ENCODE measurements around the gene FMN2. TPM values are rescaled to one million over a fixed set of nuclear protein-coding genes. Genes with fewer than 3 reads are reported as not detected.

FMN2 gene
- total RNA-seq, 2 donors from 2014 or later = 0.26 to 0.33 TPM

- H3K27me3 ChIP-seq = no peaks in the 10 kb centered on the region
- intact Hi-C loops (cut with DNase I) = no loop called here
- H3K4me1 ChIP-seq = no peaks in the 10 kb centered on the region
- no peaks in the 10 kb centered on the region for H3K9me3 ChIP-seq
- H3K4me3 ChIP-seq = no peak overlapping the region
- 82 to 95% methylated on average over 2 of the region's 2 CpGs for WGBS, 2 donors
- TF ChIP-seq POLR2A (IDR thresholded peaks at IDR 0.05) (no peak), CTCF (IDR thresholded peaks at IDR 0.05) (no peak)
- H3K36me3 ChIP-seq (replicated peaks in 1 of 2; ENCODE audit: insufficient read depth in 1 of 2, low read depth in 2 of 2) = no peaks in the 10 kb centered on the region
- ATAC-seq = no peak
- no peak for DNase-seq
- H3K27ac ChIP-seq = no peak overlapping the region
Observed at GRCh38 chr1:240128366-240128765, 36.7 kb downstream of the FMN2 start.

GRCh38 chr1:240134113-240134512 is 42.4 kb downstream of the FMN2 start:
- no peaks in the 10 kb centered on the region for H3K27me3 ChIP-seq
- no peak for TF ChIP-seq POLR2A (IDR thresholded peaks at IDR 0.05)
- TF ChIP-seq CTCF (IDR thresholded peaks at IDR 0.05) = no peak
- no peaks in the 10 kb centered on the region for H3K36me3 ChIP-seq (replicated peaks in 1 of 2; ENCODE audit: insufficient read depth in 1 of 2, low read depth in 2 of 2)
- no peak overlapping the region for H3K27ac ChIP-seq
- H3K9me3 ChIP-seq = no peaks in the 10 kb centered on the region
- DNase-seq (no peak), ATAC-seq (no peak)
- intact Hi-C loops (cut with DNase I) = no loop called here
- H3K4me3 ChIP-seq = no peak overlapping the region
- H3K4me1 ChIP-seq = no peaks in the 10 kb centered on the region
- WGBS, 2 donors = 85 to 93% methylated on average over 1 of the region's 1 CpG

- H3K4me1 ChIP-seq = no peaks in the 10 kb centered on the region
- WGBS, 2 donors = 58 to 90% methylated on average over 2 of the region's 2 CpGs
- DNase-seq = no peak
- no peaks in the 10 kb centered on the region for H3K27me3 ChIP-seq
- H3K9me3 ChIP-seq = no peaks in the 10 kb centered on the region
- H3K27ac ChIP-seq = no peak overlapping the region
- no peak for TF ChIP-seq POLR2A (IDR thresholded peaks at IDR 0.05)
- no peak for TF ChIP-seq CTCF (IDR thresholded peaks at IDR 0.05)
- intact Hi-C loops (cut with DNase I) = no loop called here
- H3K4me3 ChIP-seq = no peak overlapping the region
- H3K36me3 ChIP-seq (replicated peaks in 1 of 2; ENCODE audit: insufficient read depth in 1 of 2, low read depth in 2 of 2) = no peaks in the 10 kb centered on the region
- ATAC-seq = no peak
Observed at GRCh38 chr1:240134596-240134995, 42.9 kb downstream of the FMN2 start.

GRCh38 chr1:240136402-240136801 is 44.7 kb downstream of the FMN2 start:
- 55 to 62% methylated on average over 3 of the region's 3 CpGs for WGBS, 2 donors
- DNase-seq = no peak
- no peaks in the 10 kb centered on the region for H3K9me3 ChIP-seq
- H3K27ac ChIP-seq = no peak overlapping the region
- H3K36me3 ChIP-seq (replicated peaks in 1 of 2; ENCODE audit: insufficient read depth in 1 of 2, low read depth in 2 of 2) = no peaks in the 10 kb centered on the region
- no peak for ATAC-seq
- H3K27me3 ChIP-seq = no peaks in the 10 kb centered on the region
- intact Hi-C loops (cut with DNase I) = no loop called here
- H3K4me3 ChIP-seq = no peak overlapping the region
- H3K4me1 ChIP-seq = no peaks in the 10 kb centered on the region
- TF ChIP-seq POLR2A (IDR thresholded peaks at IDR 0.05) (no peak), CTCF (IDR thresholded peaks at IDR 0.05) (no peak)

- intact Hi-C loops (cut with DNase I) = no loop called here
- Histone ChIP-seq H3K27ac (no peak overlapping the region), H3K27me3 (no peaks in the 10 kb centered on the region), H3K4me3 (no peak overlapping the region), H3K4me1 (no peaks in the 10 kb centered on the region), H3K36me3 (replicated peaks in 1 of 2; ENCODE audit: insufficient read depth in 1 of 2, low read depth in 2 of 2) (no peaks in the 10 kb centered on the region), H3K9me3 (no peaks in the 10 kb centered on the region)
- ATAC-seq (no peak), DNase-seq (no peak)
- WGBS, 2 donors = 30 to 67% methylated on average over 4 of the region's 4 CpGs
- TF ChIP-seq POLR2A (IDR thresholded peaks at IDR 0.05) = no peak
- TF ChIP-seq CTCF (IDR thresholded peaks at IDR 0.05) = no peak
Observed at GRCh38 chr1:240138867-240139266, 47.2 kb downstream of the FMN2 start.

Measured in body of pancreas (tissue), 4 donors.